GM21619 (cell line): ENCODE results near the gene ZNF778.
"Not testable (repeated sequence)": the region's sequence is repeated elsewhere in the genome, so short reads cannot be mapped to it uniquely, and the experiment has no call there.

Experiments used
- ATAC-seq: cut with Tn5 transposase; IDR thresholded peaks from one replicate; pipeline ENCODE4 v1.9.1; 2021; ENCODE audit not compliant: unreplicated experiment

Gene ZNF778

GRCh38 chr16:89248196-89248982 lies 30.9 kb downstream of the ZNF778 start:
- no peak for ATAC-seq

GRCh38 chr16:89253548-89254287 lies 36.2 kb downstream of the ZNF778 start:
- no peak for ATAC-seq

DNA sequence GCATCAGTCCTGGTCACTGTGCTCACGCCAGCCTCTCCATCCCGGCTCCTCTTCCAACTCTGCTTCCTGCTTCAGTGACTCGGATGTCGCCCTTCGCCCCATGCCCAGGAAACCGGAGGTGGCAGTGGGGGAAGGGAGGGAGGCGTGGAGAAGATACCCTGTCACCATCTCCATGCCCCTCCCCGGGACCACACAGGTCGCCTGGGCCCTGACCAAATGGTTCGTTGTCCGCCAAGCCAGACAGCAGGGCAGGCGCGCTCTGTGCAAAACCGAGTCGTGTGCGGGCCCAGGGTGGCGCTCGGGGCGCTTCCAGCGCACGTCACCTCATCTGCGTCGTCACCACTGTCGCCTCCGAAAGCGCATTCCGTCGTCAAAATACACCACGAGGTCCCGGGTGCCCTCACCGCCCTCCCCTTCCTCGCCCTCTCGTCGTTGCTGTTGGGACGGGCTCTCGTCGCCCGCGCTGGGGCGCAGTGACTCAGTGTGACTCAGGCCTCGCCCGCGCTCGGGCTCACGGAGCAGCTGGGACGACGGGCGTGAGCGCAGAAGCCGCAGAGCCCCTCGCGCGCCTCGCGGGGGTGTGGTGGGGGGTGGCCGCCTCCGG lies 39.2 kb downstream of the ZNF778 start:
- no peak for ATAC-seq

- no peak for ATAC-seq
Observed at GRCh38 chr16:89257281-89257731, 39.8 kb downstream of the ZNF778 start.

- ATAC-seq, result no peak
Observed at GRCh38 chr16:89257757-89258465, 40.4 kb downstream of the ZNF778 start.

- not testable (repeated sequence) for ATAC-seq
Observed at GRCh38 chr16:89259901-89260300, 42.4 kb downstream of the ZNF778 start.

- no peak for ATAC-seq
Observed at GRCh38 chr16:89261691-89262563, 44.4 kb downstream of the ZNF778 start.

DNA sequence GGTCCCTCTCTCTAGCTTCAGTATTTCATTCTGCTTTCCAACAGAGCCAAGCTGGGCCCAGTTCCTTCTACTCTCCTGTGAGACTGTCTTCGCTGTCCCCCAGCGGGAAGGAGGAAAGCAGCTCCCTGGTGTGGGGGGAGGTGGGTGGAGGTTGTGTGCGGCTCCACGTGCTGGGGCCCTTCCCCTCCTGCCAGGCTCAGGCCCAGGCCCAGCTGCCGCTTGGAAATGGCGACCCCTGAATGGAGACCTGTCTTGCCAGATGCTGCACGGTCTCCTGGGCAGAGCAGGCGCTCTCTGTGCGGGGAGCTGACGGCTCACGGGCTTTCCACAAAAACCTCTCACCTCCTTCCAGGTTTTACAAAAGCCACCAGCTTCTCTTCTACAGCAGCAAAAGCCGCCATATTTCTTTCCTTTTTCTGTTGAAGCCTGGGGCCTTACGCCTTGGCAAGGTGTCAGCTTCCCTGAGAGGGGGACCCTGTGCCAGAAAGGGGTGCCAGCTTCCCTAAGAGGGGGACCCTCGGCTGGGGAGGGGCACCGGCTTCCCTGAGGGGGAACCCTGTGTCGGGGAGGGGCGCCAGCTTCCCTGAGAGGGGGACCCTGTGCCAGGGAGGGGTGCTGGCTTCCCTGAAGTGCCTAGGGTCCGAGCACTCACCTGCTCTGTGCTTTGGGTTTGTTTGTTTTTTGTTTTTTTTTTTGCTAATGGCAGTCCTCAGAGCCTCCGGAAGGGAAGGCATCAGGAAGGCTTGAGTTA lies 47.5 kb downstream of the ZNF778 start:
- no peak for ATAC-seq

DNA sequence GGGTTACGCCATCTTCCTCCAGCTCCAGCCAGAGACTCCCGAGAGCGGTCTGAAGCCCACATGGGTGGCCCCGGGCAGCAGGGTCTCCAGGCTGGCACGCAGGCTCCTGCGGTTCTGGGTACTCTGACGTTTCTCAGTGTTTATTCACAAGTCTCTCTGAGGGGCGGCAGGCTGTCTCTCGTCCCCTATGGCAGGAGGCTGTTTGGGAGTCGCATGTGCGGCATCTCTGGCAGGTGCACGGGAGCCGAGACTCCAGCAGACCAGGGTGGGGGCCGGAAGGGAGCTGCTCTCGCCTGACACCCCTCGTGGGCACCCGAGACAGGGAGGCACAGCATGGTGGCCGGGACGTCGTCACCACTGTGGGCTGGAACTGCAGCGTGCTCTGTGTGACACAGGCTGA lies 48.1 kb downstream of the ZNF778 start:
- ATAC-seq, result no peak

GRCh38 chr16:89266521-89267134 lies 49.1 kb downstream of the ZNF778 start:
- no peak for ATAC-seq

DNA sequence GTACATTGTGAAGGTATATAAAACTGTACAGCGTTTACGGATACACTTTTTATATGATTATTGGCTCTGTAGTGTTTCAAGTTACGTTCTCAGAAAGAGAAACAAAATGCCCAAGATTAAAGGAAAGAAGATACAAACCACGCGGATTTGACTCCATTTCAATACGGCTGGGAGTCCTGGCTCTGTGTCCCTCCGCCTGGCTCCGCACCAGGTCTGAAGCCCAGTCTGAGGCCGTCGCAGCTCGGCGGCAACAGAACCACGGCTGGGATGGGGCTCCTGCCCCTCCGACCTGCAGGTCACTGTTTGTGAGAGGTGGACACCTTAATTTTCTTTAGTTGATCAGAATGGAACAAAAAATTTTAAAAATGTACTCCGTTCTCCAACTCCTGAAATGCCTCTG lies 50.2 kb downstream of the ZNF778 start:
- ATAC-seq, result not testable (repeated sequence)

GRCh38 chr16:89268585-89268984 lies 51.1 kb downstream of the ZNF778 start:
- no peak for ATAC-seq

- ATAC-seq, result no peak
Observed at GRCh38 chr16:89268987-89269735, 51.7 kb downstream of the ZNF778 start.

DNA sequence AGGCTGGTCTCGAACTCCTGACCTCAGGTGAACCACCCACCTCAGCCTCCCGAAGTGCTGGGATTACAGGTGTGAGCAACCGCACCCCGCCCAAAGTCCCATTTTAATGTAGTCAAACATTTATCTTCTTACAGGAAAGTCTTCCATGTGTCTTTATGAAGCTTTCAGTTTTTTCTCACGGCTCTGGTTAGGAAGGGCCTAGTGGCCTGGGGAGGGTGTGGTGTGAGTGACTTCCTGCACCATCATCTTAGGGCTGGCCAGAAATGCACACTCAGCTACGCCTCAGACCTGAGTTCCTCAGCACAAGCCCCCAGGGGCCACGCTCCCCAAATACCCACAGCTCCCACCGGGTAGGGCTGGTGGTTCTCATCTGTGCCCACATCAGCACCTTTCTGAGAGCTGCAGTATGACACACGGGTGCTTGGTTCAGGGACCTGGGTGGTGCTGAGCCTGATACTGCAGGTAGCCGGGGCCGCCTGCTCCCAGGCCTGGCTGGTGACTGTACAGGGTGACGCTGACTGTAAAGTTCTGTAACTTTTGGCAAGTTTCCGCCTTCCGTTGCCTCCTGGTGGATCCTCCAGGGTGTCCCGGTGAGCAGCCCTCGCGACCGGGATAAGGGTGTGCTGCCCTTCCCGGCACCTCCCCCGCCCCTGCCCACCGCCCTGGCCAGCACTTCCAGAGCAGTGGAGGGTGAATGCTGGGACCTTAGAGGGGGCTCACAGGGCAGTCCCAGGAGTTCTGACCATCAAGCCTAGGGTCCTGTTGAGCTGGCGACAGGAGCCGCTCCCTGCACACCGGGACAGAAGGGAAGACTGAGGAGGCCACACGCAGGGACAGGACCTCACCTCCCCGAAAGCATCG lies 52.5 kb downstream of the ZNF778 start:
- no peak for ATAC-seq

DNA sequence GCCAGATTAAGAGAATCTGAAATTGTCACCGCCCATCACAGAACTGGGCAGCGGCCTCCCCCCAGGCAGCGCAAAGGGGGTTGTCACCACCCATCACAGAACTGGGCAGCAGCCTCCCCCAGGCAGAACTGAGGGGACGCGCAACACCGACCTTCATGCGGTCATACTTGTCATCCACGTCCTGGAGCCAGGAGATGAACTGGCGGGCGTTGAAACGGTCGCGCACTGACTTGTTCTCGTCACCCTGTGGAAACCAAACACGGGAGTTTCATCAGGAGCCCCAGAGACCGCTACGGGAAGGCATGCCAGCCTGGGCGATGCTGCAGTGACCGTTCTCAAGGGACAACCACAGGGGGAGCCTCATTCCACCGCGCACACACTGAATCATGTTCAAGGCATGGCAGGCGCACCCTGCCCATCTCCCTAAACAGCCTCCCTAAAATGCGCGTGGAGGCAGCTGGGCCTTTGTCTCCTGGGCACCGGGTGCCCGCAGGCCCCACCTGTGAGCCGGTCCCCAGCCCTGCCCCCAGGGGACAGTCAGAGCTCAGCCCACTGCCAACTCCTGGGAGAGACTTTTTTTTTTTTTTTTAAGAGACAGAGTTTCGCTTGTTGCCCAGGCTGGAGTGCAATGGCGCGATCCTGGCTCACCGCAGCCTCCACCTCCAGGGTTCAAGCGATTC lies 53.3 kb downstream of the ZNF778 start:
- ATAC-seq, result no peak

DNA sequence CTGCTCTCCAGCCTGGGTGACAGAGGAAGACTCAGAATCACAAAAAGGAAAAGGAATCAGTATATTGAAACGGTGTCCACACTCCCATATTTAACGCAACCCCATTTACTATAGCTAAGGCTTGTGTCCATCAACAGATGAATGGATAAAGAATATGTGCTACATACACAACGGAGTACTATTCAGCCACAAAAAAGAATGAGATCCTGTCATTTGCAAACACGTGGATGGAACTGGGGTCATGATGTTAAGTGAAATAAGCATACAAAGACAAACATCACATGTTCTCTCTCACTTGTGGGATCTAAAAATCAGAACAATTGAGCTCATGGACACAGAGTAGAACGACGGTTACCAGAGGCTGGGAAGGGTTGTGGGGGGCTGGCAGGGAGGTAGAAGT lies 55.1 kb downstream of the ZNF778 start:
- ATAC-seq, result no peak
